Activated naive CD4-positive, alpha-beta T cell treated with anti-CD3 and anti-CD28 coated beads, Interleukin-2, amount 10 ng/mL, durations not matched to agents 5 hours and 36 hours (primary cell): ENCODE data around the gene ERICH3. TPM values are rescaled to one million over a fixed set of nuclear protein-coding genes. Genes with fewer than 3 reads are reported as not detected.

Source experiments
- total RNA-seq, 2 experiments: library from RNA; stranded (reverse); gene quantifications; one replicate each; pipeline ENCODE4 v1.2.3, GENCODE V29; 2021

Gene ERICH3
- not detected for total RNA-seq

GRCh38 chr1:74673351-74674111, at the start of gene ERICH3:
Gene ERICH3 (minus strand): TSS chr1:74673792. CDS start chr1:74673519, 273 bp downstream.

Other genes with a start within 250 kb of the ERICH3 start
- gene LRRC53, start 161.2 kb downstream of the ERICH3 start, total RNA-seq = not detected
- gene CRYZ, start 59.3 kb upstream of the ERICH3 start, total RNA-seq = 10 to 100 TPM; 13.5 to 14.7 TPM
- 10 to 100 TPM; 20.2 TPM for gene TYW3, start 59.4 kb upstream of the ERICH3 start, total RNA-seq